Subcutaneous abdominal adipose tissue (tissue), 5 donors: ENCODE measurements around the gene TSC22D3.
A peak's percentile ranks its signal among the peaks of the same experiment; 100 is the strongest.

Source experiments
- H3K27ac ChIP-seq: one replicate; pipeline ENCODE4 v1.7.0; 2013; ENCODE audit warnings: low read depth, mild to moderate bottlenecking, inconsistent platforms, low read length, moderate library complexity
- H3K27me3 ChIP-seq, 5 donors: one replicate each; pipeline ENCODE4 v1.7.0; 2013; ENCODE audit warnings: low read length in 5 of 5, inconsistent platforms in 1 of 5; ENCODE audit not compliant: control insufficient read depth in 5 of 5, insufficient read depth in 4 of 5
- H3K36me3 ChIP-seq, 5 donors: one replicate each; pipeline ENCODE4 v1.7.0; 2013; ENCODE audit warnings: low read length in 5 of 5; ENCODE audit not compliant: control insufficient read depth in 5 of 5, insufficient read depth in 5 of 5
- H3K4me1 ChIP-seq, 5 donors: one replicate each; pipeline ENCODE4 v1.7.0; 2013; ENCODE audit warnings: low read length in 5 of 5, mild to moderate bottlenecking in 3 of 5, moderate library complexity in 1 of 5; ENCODE audit not compliant: control insufficient read depth in 5 of 5, insufficient read depth in 5 of 5
- H3K4me3 ChIP-seq, 5 donors: one replicate each; pipeline ENCODE4 v1.7.0; 2013; ENCODE audit warnings: low read length in 5 of 5, low read depth in 1 of 5
- H3K9ac ChIP-seq, 5 donors: one replicate each; pipeline ENCODE4 v1.7.0; 2013; ENCODE audit warnings: low read length in 5 of 5, mild to moderate bottlenecking in 4 of 5, moderate library complexity in 3 of 5
- H3K9me3 ChIP-seq, 5 donors: one replicate each; pipeline ENCODE4 v1.7.0; 2013; ENCODE audit warnings: low read length in 5 of 5; ENCODE audit not compliant: control insufficient read depth in 5 of 5
- donor health status: healthy.
- donor health status: healthy.
- donor health status: healthy.
- donor health status: healthy.
- donor health status: healthy.

Gene TSC22D3

DNA sequence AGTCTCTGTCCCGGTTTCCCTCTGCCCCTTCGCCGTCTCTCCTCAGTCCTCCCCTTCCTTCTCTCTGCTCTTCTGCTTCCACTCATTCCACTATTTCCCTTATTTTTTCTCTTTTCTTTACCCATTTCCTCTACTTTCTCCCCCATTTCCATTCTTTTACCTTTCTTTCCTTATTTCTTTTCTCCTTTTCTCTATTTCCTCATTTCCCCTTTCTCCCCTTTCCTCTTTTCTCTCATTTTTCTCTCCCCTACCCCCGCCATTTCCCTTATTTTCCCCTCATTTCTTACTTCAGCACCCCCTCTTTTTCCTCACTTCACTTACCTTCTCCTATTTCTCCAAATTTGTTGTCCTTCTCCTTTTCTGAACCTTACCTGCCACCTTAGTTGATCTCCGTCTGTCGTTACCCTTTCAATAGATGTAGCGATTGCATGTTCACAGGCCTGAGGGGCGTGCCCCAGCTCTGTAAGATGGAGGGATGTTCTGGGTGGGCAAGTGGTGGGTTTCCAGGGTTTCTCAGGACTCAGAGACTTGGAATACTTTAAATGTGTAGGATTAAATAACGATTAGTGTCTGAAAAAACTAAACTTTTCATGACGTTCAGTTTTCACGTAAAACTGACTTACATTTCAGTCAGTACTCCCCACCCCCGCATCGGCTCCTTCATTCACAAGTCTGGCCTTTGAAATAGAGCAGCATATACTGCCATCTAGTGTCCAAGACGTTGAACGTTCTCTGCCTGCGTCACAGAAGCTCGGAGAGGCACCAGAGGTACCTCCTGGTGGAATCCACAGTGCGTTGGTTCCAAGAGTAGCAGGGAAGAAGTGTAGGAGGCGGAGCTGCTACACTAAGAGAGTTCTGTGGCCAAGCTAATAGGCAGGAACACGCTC, 1.3 kb upstream of the TSC22D3 start:
- H3K9me3 ChIP-seq: no peaks in the 10 kb centered on the region
- H3K27me3 ChIP-seq: peaks cover 0 to 20% (median 5%) of the 10 kb centered on the region in 5 donors
- H3K4me1 ChIP-seq: peaks cover 0 to 31% (median 27%) of the 10 kb centered on the region in 5 donors
- no peaks in the 10 kb centered on the region for H3K36me3 ChIP-seq
- H3K9ac ChIP-seq: peak overlapping the region in 3 of 5 donors; percentile 46 to 72 (median 54)
- peak overlapping the region; percentile 30 for H3K27ac ChIP-seq
- H3K4me3 ChIP-seq: peak overlapping the region; percentile 64 to 75 (median 70)

DNA sequence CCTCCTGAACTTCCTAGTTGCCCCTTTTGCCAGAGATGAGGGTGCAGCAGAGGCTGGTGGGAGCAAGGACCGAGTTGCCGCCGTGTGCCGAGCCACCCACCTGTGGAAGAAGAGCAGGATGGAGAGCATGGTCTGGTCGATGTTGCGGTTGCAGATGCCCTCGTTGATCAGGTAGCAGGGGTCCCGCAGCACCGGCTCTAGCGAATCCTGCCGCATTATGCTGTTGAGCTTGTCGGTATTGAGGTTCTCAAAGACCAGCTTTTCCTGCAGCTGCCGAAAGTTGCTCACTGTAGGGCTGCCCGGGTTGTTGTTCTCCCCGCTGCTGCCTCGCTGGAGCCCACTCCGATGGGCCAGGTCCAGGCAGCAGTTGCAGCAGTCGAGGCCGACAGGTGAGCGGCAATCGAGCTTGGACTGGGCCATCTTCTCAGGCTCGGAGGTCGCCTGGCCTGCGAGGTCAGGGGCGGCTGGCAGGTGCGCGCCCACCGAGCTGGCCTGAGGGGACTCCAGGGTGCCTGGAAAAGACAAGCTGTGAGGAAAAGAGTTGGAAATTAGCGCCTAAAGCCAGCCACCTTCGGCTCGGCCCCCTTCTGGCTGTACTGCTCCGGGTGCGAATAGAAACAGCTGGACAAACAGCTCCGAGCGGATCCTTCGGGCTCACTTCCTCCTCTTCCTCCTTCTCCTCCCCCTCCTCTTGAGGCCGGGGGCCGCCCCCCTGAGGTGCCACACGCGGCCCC, 420 bp downstream of the TSC22D3 start:
- peak overlapping the region in 4 of 5 donors; percentile 36 to 72 (median 57) for H3K9ac ChIP-seq
- no peaks in the 10 kb centered on the region for H3K36me3 ChIP-seq
- peak overlapping the region; percentile 51 to 75 (median 70) for H3K4me3 ChIP-seq
- no peaks in the 10 kb centered on the region for H3K9me3 ChIP-seq
- H3K27me3 ChIP-seq: peaks cover 0 to 20% (median 5%) of the 10 kb centered on the region in 5 donors
- H3K4me1 ChIP-seq: peaks cover 0 to 31% (median 27%) of the 10 kb centered on the region in 5 donors
- peak overlapping the region; percentile 11 for H3K27ac ChIP-seq

GRCh38 chrX:107773906-107774435, 1.6 kb downstream of the TSC22D3 start:
- Histone ChIP-seq H3K36me3 (no peaks in the 10 kb centered on the region), H3K9ac (peak overlapping the region in 1 of 5 donors; percentile 25), H3K4me1 (peaks cover 0 to 31% (median 27%) of the 10 kb centered on the region in 5 donors), H3K27me3 (peaks cover 0 to 22% (median 5%) of the 10 kb centered on the region in 5 donors), H3K27ac (no peak overlapping the region), H3K9me3 (no peaks in the 10 kb centered on the region), H3K4me3 (peak overlapping the region in 4 of 5 donors; percentile 51 to 75 (median 68))

DNA sequence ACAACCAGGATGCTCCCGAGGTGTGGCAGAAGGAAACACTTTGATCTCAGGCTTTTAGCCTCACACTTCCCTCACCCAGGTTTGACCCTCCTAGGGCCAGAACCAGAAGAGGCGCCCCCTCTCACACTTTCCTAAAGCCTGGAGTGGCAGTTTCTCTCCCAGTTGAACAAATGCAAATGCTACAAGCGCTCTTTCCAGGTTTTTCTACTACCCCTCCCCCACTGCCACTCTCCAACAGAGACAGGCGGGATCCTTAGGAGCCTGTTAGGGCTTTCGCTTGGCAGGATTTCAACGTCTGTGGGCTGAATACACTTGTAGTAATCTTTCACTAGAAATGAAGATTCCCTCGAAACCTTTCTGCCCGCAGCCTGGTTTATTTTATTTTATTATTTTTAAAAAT, 2.4 kb downstream of the TSC22D3 start:
- Histone ChIP-seq H3K27me3 (peaks cover 0 to 25% (median 5%) of the 10 kb centered on the region in 5 donors), H3K4me1 (peaks cover 0 to 31% (median 27%) of the 10 kb centered on the region in 5 donors), H3K9me3 (no peaks in the 10 kb centered on the region), H3K9ac (no peak overlapping the region), H3K4me3 (peak overlapping the region in 3 of 5 donors; percentile 7 to 64 (median 9)), H3K36me3 (no peaks in the 10 kb centered on the region), H3K27ac (no peak overlapping the region)

DNA sequence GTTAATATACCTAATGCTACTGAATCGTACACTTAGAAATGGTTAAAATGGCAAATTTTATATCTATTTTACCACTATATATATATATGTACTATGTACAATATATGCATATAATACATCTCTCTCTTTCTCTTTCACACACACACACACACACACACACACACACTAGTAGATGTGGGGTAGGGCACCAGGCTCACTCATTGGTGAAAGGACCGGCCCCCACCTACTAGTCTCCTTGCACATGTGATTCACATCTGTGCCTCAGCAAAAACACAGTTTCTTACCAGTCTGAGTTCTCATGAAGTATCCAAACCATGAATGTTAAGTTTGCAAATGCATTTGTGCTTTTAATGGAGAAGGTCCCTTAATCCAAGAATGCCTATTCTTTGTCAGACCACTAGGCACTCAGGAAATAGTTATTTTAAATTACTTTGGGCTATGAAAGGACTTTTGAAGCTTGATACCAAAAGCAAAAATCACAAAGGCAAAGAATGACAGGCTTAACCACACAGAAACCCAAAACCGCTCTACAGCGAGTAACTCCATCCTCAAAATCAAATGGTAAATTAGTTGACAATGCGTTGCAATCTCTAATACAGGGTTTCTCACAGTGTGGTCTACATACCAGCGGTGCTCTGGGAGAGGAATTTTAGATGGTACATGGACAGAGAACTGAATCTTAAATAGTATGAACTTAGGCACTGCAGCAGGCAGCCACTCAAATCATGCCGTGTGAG, 5.8 kb downstream of the TSC22D3 start:
- no peaks in the 10 kb centered on the region for H3K9me3 ChIP-seq
- peaks cover 0 to 2% (median 0%) of the 10 kb centered on the region in 5 donors for H3K36me3 ChIP-seq
- H3K9ac ChIP-seq: no peak overlapping the region
- no peak overlapping the region for H3K4me3 ChIP-seq
- H3K27me3 ChIP-seq: peaks cover 0 to 23% (median 5%) of the 10 kb centered on the region in 5 donors
- H3K27ac ChIP-seq: no peak overlapping the region
- H3K4me1 ChIP-seq: peaks cover 4 to 24% (median 9%) of the 10 kb centered on the region in 5 donors

DNA sequence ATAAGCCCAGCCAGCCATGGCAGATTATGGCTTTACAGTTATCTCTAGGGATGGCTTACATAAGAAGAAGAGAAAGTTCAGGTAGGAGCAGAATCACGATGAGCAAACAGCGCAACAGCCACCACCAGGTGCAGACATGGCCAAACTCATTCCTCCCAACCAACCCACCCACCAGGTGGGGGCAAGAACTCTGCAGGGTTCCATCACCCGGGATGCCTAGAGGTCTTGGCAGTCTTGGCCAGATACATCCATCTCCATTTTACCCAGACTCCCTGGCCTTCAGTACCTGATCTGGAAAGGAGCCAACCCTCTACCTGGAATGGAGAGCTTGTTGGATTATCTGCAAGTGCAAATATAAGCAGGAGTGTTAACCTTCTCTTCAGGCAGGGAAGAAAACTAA, 7.5 kb downstream of the TSC22D3 start:
- Histone ChIP-seq H3K4me1 (peaks cover 0 to 14% (median 4%) of the 10 kb centered on the region in 5 donors), H3K9me3 (no peaks in the 10 kb centered on the region), H3K9ac (no peak overlapping the region), H3K4me3 (no peak overlapping the region), H3K36me3 (peaks cover 0 to 2% (median 0%) of the 10 kb centered on the region in 5 donors), H3K27me3 (peaks cover 0 to 20% (median 9%) of the 10 kb centered on the region in 5 donors), H3K27ac (no peak overlapping the region)

DNA sequence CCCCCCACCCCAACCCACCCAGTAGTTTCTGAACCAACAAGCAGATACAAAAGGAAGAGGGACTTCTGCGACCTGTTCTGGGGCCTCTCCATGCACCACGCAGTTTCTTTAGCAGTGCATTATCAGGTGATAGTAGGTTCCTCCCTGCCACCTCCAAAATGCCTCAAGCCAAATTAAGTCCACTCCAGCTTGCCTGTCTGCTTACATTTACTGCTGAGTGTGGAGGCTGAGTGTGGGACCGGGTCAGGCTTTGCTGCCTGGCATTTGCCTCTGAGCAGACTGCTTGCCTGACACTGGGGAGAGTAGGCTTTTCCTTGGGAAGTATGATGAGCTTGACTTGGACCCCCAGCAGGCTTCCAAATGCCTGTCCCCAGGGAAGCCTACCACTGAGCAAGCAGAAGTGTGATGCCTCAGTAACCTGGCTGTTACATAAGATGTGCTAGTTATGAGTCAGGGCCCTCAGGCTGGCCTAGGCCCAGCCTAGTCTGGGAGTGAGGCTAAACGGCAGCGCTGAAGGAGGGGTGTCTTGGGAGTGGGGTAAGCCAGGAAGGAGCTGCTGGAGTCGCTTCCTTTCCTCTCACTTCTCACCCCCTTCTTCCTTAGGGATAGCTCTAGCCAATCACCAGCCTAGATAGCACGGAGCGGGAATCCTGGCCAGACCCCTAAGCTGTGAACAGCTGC, 9.0 kb downstream of the TSC22D3 start:
- Histone ChIP-seq H3K9ac (no peak overlapping the region), H3K4me1 (peaks cover 0 to 13% (median 4%) of the 10 kb centered on the region in 5 donors), H3K4me3 (no peak overlapping the region), H3K27ac (no peak overlapping the region), H3K9me3 (no peaks in the 10 kb centered on the region), H3K36me3 (peaks cover 0 to 2% (median 0%) of the 10 kb centered on the region in 5 donors), H3K27me3 (peaks cover 0 to 17% (median 6%) of the 10 kb centered on the region in 5 donors)

DNA sequence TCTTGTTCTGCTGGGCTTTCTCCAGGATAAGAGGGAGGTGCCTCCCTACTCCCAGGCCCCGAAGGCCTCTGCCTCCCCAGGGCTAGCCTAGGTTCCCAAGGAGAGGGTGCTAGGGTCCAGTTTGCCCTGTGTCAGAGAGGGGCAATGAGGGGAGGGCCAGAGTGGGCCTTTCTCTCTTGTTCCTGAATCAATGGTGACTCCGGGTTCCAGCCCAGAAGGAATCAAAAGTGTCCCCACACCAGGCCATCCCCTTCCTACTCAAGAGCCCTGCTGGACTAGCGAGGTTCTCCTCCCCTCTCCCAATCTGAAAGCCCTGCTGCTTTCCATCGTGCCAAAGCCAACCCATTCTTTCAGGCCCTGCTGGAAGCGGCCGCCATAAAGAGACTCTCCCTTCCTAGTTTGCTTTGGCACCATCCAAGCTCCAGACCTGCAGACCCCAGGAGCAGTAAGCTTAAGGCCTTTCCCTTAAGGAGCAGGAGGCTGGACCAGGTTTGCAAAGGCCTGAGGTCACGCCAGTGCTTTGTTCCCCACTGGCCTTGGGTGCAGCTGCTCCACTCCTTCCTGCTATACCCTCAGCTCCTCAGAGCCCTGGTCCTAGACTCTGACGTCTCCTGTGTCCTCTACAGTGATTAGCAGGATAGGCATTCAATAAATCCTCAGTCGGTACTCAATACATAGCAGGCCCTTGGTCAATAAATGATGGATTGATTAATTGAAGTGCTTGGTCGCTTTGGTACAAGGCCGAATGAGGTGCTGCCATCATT, 10.6 kb downstream of the TSC22D3 start:
- Histone ChIP-seq H3K9ac (no peak overlapping the region), H3K4me3 (no peak overlapping the region), H3K4me1 (peaks cover 0 to 13% (median 4%) of the 10 kb centered on the region in 5 donors), H3K27ac (no peak overlapping the region), H3K36me3 (peaks cover 0 to 2% (median 0%) of the 10 kb centered on the region in 5 donors), H3K27me3 (peaks cover 0 to 24% (median 7%) of the 10 kb centered on the region in 5 donors), H3K9me3 (no peaks in the 10 kb centered on the region)
